ENCODE measurements around the gene SNX5. TPM values are rescaled to one million over a fixed set of nuclear protein-coding genes. Genes with fewer than 3 reads are reported as not detected.

Gene SNX5
- total and polyA plus RNA-seq, 2 donors (not counting 1 experiment from before 2014, with no cell fraction given), result 97.8 to 128 TPM

GRCh38 chr20:17939622-17940223 lies 28.9 kb downstream of the SNX5 start:
- H3K27ac ChIP-seq (ENCODE audit: low read length in 2 of 2), result peak overlapping the region in 1 of 2 donors; percentile 55
- Mint-ChIP-seq H3K9me3 (ENCODE audit: insufficient read depth) (no peaks in the 10 kb centered on the region), H3K27me3 (no peaks in the 10 kb centered on the region), H3K4me1 (peaks cover 39% of the 10 kb centered on the region), H3K4me3 (no peak overlapping the region), H3K27ac (peak overlapping the region; percentile 63)
- H3K27me3 ChIP-seq (replicated peaks in 1 of 4; ENCODE audit: control extremely low read depth in 1 of 4, control insufficient read depth in 3 of 4, insufficient read depth in 4 of 4, low read length in 3 of 4), result no peaks in the 10 kb centered on the region
- no peak overlapping the region for H3K4me3 ChIP-seq (ENCODE audit: control extremely low read depth in 1 of 5, extremely low read depth in 1 of 5, insufficient read depth in 1 of 5, low read depth in 2 of 5, low read length in 4 of 5)
- intact Hi-C loops (cut with micrococcal nuclease), result loop anchor here (1.0 kb wide), 5 partner anchors 41 to 435 kb away; partner anchors contain the start of gene RRBP1
- 60% methylated on average over 6 of the region's 7 CpGs for WGBS (ENCODE audit: insufficient coverage)
- DNase-seq (no peak), ATAC-seq (ENCODE audit: low read depth) (no peak)
- H3K9ac ChIP-seq (ENCODE audit: low read length), result no peak overlapping the region
- peaks cover 2 to 31% of the 10 kb centered on the region in 2 experiments for H3K36me3 ChIP-seq (replicated peaks in 1 of 2; ENCODE audit: control extremely low read depth in 1 of 2, control insufficient read depth in 1 of 2, extremely low read depth in 1 of 2, insufficient read depth in 2 of 2, low read length in 1 of 2)
- H3K4me1 ChIP-seq (ENCODE audit: control insufficient read depth in 2 of 2, insufficient read depth in 2 of 2, low read length in 2 of 2), result peaks cover 25 to 27% of the 10 kb centered on the region in 2 donors
- TF ChIP-seq, protein P1, sequence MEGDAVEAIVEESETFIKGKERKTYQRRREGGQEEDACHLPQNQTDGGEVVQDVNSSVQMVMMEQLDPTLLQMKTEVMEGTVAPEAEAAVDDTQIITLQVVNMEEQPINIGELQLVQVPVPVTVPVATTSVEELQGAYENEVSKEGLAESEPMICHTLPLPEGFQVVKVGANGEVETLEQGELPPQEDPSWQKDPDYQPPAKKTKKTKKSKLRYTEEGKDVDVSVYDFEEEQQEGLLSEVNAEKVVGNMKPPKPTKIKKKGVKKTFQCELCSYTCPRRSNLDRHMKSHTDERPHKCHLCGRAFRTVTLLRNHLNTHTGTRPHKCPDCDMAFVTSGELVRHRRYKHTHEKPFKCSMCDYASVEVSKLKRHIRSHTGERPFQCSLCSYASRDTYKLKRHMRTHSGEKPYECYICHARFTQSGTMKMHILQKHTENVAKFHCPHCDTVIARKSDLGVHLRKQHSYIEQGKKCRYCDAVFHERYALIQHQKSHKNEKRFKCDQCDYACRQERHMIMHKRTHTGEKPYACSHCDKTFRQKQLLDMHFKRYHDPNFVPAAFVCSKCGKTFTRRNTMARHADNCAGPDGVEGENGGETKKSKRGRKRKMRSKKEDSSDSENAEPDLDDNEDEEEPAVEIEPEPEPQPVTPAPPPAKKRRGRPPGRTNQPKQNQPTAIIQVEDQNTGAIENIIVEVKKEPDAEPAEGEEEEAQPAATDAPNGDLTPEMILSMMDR (IDR thresholded peaks at IDR 0.05), result no peak
- TF ChIP-seq EZH2 (IDR thresholded peaks at IDR 0.05; ENCODE audit: borderline replicate concordance, insufficient read depth, low read depth, low read length, poor library complexity, severe bottlenecking), result no peak
- H2AFZ ChIP-seq (ENCODE audit: insufficient read depth, low read depth, low read length, poor library complexity, severe bottlenecking), result no peak overlapping the region
- H3K79me2 ChIP-seq (ENCODE audit: control insufficient read depth, insufficient read depth, low read length), result no peaks in the 10 kb centered on the region
- POLR2A ChIA-PET, result no interaction called here
- H3K9me3 ChIP-seq (ENCODE audit: control extremely low read depth in 1 of 3, control insufficient read depth in 2 of 3, insufficient read depth in 1 of 3, low read length in 2 of 3), result no peaks in the 10 kb centered on the region
- H3K4me2 ChIP-seq (replicated peaks; ENCODE audit: low read depth, low read length, poor library complexity, severe bottlenecking), result peak overlapping the region; percentile 46
- peaks cover 4% of the 10 kb centered on the region for H4K20me1 ChIP-seq (ENCODE audit: control insufficient read depth, insufficient read depth, low read length, poor library complexity, severe bottlenecking)
- CTCF ChIA-PET, result interaction anchor here (0.5 to 4.2 kb wide), 28 partner anchors 9 to 1506 kb away, joined by 3 to 35 read pairs (median 9); partner anchors contain the start of genes MGME1, RRBP1 and SNX5
